Epithelial cell of esophagus (primary cell): ENCODE data around the gene MYH7B.

Experiments
- DNase-seq: peaks from one replicate; pipeline ENCODE4 v3.0.0; 2010; ENCODE audit warnings: low read depth
- H3K4me3 ChIP-seq: 2 replicates; pipeline ENCODE4 v1.5.1; 2011; ENCODE audit warnings: mild to moderate bottlenecking, low read length, control low read depth
- TF ChIP-seq, protein P1 (sequence below): IDR thresholded peaks from 2 replicates; pipeline ENCODE4 v1.5.1; 2011; ENCODE audit warnings: low read depth, mild to moderate bottlenecking, low read length, control low read depth, inconsistent platforms; ENCODE audit not compliant: insufficient read depth; ENCODE audit errors: missing control alignments

The MYH7B gene

DNA sequence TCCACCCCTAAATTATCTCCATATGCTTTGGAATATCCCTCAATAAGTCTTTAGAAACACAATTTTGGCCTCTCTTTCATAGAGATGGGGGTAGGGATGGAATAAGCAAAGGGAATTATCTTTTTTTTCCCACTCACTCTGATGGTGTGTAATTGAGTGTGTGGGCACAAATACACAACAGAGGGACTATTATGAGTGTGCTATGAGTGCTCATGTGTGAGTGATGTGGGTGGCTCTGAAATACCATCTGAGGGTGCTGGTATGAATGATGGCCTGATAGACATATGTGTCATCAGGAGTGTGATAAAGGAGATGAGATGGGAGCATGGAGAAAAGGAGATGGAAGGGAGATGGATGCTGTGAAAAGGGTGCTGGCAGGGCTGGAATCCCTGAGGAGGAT is 35.6 kb upstream of the MYH7B start:
- DNase-seq: no peak
- no peak overlapping the region for H3K4me3 ChIP-seq
- TF ChIP-seq, protein P1, sequence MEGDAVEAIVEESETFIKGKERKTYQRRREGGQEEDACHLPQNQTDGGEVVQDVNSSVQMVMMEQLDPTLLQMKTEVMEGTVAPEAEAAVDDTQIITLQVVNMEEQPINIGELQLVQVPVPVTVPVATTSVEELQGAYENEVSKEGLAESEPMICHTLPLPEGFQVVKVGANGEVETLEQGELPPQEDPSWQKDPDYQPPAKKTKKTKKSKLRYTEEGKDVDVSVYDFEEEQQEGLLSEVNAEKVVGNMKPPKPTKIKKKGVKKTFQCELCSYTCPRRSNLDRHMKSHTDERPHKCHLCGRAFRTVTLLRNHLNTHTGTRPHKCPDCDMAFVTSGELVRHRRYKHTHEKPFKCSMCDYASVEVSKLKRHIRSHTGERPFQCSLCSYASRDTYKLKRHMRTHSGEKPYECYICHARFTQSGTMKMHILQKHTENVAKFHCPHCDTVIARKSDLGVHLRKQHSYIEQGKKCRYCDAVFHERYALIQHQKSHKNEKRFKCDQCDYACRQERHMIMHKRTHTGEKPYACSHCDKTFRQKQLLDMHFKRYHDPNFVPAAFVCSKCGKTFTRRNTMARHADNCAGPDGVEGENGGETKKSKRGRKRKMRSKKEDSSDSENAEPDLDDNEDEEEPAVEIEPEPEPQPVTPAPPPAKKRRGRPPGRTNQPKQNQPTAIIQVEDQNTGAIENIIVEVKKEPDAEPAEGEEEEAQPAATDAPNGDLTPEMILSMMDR: no peak

DNA sequence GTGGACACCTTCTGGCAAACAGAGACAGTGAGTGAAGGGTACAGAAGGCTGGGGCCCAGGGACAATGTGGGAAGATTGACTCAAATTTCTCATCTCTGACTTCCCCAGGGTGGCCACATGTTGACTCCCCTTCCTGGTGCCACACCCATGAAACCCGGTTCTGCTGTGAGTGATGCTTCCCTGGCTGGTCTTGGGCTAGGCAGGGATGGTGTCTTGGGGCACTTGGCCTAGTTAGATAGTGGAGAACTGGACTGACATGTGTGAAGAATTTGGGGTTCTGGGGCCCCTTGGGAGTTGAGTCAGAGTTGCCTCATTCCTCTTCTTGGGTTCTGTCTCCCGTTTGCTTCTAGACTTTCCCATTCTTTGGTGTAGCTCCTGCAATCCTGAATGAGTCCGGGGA is 34.2 kb upstream of the MYH7B start:
- DNase-seq: peak; percentile 40
- TF ChIP-seq, protein P1: no peak
- H3K4me3 ChIP-seq: no peak overlapping the region

DNA sequence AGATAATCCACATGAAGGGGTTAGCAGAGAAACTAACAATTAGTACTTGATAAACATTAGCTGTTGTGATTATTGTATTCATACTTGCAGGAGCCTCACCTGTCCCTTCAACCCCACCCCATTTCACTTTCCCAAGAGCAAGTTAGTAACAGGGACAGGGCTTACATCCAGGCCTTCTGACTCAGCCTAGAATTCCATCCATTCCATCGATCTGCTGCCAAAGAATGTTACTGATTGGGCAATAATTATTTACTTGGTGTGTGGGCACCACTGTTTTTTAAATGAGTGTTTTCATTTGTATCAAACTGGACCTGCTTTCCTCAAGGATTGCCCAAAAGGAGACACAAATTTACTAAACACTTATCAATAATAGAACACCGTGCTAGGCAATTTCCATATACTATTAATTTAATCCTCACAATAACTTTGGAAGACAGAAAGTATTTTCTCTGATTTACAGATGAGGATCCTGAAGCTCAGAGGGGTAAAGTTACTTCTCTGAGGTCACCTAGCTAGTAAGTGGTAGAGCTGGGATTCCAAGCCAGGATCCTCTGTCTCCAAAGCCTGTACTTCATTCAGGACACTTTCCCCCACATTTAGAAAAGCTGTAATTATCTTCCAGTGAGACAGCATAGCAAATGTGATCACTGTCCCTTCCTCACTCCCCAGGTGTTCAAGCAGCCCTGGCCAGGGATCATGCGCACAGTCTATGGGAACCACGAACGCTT is 32.9 kb upstream of the MYH7B start:
- TF ChIP-seq, protein P1: no peak
- no peak overlapping the region for H3K4me3 ChIP-seq
- peak; percentile 91 for DNase-seq

DNA sequence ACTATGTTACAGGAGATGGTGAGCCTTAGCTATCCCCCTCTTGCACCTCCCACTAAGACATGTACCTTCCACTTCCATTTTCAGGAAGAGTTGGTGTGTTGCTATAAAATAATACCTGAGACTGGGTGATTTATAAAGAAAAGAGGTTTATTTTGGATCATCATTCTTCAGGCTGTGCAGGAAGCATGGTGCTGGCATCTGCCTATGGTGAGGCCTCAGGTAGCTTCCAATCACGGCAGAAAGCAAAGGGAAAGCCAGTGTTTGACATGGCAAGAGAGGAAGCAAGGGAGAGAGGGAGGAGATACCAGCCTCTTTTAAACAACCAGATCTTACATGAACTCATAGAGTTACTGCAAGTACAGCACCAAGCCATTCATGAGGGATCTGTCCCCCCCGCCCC is 32.3 kb upstream of the MYH7B start:
- TF ChIP-seq, protein P1: no peak
- no peak overlapping the region for H3K4me3 ChIP-seq
- no peak for DNase-seq

DNA sequence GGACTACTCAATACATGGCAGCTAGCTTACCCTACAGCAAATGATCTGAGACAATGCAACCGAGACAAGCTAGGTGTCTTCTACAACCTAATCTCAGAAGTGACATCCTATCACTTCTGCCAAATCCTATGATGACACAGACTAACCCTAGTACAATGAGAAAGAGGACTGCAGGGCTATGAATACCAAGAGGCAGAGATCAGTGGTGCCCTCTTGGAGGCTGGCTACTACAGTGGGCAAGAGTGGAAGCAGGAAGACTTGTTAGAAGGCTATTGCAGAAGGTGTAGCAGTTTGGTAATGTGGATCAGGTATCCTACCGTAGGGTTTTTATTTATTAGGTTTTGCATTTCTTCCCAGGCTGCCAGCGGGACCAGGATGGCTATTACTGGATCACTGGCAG is 30.3 kb upstream of the MYH7B start:
- H3K4me3 ChIP-seq: no peak overlapping the region
- TF ChIP-seq, protein P1: no peak
- DNase-seq: no peak

DNA sequence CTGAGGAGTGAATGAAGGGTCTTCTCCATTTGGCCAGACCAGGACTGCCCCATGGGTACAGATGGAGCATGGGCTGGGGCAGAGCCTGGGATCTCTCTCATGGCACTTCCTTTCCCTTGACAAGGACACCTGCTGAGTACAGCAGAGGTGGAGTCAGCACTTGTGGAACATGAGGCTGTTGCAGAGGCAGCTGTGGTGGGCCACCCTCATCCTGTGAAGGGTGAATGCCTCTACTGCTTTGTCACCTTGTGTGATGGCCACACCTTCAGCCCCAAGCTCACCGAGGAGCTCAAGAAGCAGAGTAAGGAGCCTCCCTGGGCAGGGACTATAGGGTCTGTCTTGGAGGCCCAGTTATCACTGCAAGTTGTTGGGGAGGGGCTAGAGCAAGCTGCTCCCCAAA is 29.7 kb upstream of the MYH7B start:
- TF ChIP-seq, protein P1: no peak
- no peak for DNase-seq
- no peak overlapping the region for H3K4me3 ChIP-seq

DNA sequence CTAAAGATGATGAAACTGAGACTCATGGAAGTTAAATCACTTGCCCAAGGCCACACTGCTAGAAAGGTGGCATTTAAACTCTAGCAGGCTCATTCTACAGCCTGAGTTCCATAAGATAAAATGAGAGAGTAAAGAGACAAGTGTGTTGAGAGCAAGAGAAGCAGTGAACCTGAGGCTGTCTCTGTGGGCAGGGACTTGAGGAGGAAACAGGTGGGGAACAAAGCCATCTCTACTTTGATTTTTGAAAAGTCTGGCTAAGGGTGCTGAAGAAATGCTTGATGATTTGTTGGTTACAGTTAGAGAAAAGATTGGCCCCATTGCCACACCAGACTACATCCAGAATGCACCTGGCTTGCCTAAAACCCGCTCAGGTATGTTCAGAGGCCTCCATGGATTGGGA is 29.1 kb upstream of the MYH7B start:
- TF ChIP-seq, protein P1: no peak
- no peak overlapping the region for H3K4me3 ChIP-seq
- no peak for DNase-seq
